Activated T-helper 1 cell treated with anti-CD3 and anti-CD28 coated beads, Interleukin-12 subunit alpha, Interleukin-12 subunit beta, Interleukin-2, Interleukin-4 antibody, amounts not matched to agents 30 ng/mL and 10 ng/mL and 1 ng/mL, durations not matched to agents 14 hours and 24 hours and 36 hours (primary cell): Measurements from ENCODE around the gene PRPF31. TPM values are rescaled to one million over a fixed set of nuclear protein-coding genes. Genes with fewer than 3 reads are reported as not detected.

Experiments used
- DNase-seq: peaks from one replicate; pipeline ENCODE4 v3.0.0; 2021; ENCODE audit warnings: low spot score
- H3K27ac Mint-ChIP-seq: one replicate; pipeline ENCODE4 v1.8.0; 2021; ENCODE audit warnings: mild to moderate bottlenecking, mixed read lengths
- H3K27me3 Mint-ChIP-seq: one replicate; pipeline ENCODE4 v1.8.0; 2022; ENCODE audit warnings: mild to moderate bottlenecking, moderate library complexity, mixed read lengths; ENCODE audit not compliant: insufficient read depth
- H3K36me3 Mint-ChIP-seq: one replicate; pipeline ENCODE4 v1.8.0; 2021; ENCODE audit warnings: low read depth, mixed read lengths
- H3K4me1 Mint-ChIP-seq: one replicate; pipeline ENCODE4 v1.8.0; 2021; ENCODE audit warnings: low read depth, mixed read lengths
- H3K4me3 Mint-ChIP-seq: one replicate; pipeline ENCODE4 v1.8.0; 2021; ENCODE audit warnings: mild to moderate bottlenecking, moderate library complexity, mixed read lengths
- H3K9me3 Mint-ChIP-seq: one replicate; pipeline ENCODE4 v1.8.0; 2021; ENCODE audit warnings: mixed read lengths
- intact Hi-C: fragments of 100-400 bp; cut with micrococcal nuclease; formaldehyde crosslinking; loops from one replicate; pipeline ENCODE4 v1.15.1; 2024
- total RNA-seq: library from RNA; stranded (reverse); gene quantifications from 2 replicates; pipeline ENCODE4 v1.2.3, GENCODE V29; 2022

Gene PRPF31
- total RNA-seq, 1 donor from 2014 or later = 110 TPM

DNA sequence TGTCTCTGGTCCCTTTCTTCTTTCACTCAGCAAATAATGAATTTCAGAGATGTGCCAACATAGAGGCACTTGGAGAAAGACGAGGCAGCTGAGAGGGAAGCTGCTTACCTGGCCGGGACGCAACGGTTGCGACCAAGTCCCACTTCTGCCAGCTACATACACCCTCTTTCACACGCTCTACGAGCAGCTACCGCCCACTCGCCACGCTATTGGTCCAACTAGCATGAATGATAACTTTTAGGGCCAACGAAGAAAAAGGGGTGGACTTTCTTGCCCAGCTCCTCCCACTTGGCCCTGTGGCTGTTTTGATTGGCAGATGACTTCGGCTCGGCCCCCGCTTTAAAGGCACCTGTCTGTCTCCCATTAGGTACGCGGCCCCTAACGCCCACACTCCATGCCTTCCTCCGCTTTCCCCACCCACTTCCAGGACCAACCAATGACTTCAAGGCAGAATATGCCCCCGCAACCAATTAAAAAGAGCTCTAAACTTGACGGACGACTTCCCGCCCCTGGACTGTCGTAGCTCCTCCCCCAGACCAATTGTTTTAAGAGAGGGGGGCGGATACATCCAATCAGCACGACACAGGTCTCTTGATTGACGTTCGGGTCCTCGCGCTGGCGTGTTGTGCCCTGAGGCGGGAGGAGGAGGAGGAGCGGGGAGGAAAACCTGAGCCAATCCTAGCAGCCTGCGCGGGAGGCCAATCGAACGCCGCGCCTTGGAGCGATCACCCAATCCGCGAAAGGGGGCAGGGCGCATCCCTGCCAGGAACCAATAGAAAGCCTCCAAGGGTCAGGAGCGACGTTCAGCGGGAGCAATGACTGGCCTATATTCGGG is 21.5 kb downstream of the PRPF31 start:
- Mint-ChIP-seq H3K27ac (peak overlapping the region; percentile 78), H3K9me3 (no peaks in the 10 kb centered on the region), H3K4me1 (peaks cover 40% of the 10 kb centered on the region), H3K36me3 (peaks cover 10% of the 10 kb centered on the region), H3K27me3 (no peaks in the 10 kb centered on the region), H3K4me3 (peak overlapping the region; percentile 88)
- peak; percentile 99 for DNase-seq
- intact Hi-C loops = loop anchor here (1.0 to 10.0 kb wide), 12 partner anchors 22 to 1518 kb away; partner anchors contain the start of genes LENG1, LENG8, LENG9 and MYADM

DNA sequence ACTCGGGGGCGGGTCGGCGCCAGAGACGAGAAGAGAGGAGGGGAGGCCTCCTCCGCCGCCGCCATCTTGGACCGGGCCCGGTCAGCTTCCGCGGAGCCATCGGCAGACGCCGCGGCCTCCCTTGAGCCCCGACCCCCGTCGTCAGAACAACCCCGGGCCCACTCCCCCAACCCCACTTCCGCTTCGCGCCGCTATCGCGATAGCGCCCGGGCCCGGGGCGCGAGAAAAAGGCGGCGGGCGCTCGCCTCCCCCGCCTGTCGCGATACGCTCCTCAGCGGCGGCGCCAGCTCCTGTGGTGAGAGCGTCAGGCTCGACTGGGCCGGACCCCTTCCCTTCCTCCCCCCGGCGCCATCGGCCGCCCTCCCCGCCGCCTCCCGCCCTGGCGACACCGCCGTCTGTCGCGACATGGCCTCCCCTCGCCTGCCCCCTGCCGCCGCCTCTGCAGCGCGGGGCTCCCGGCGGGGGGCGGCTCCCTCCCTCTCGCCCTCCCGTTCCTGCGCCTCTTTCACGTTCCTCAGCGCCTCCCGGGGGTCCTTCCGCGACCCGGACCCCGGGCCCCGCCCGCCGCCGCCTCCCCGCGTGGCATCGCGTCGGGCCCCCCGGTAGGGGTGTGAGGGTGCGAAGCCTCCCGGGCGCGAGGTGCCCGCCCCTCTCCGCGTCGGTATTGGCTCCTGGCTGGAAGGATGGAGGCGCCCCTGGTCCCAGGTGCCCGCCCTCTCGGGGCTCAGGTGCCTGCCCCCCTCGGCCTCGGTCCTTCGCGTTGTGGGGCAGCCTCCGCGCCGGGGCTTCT is 22.3 kb downstream of the PRPF31 start, which contains the start of gene CNOT3:
Gene CNOT3 (plus strand): TSS at position 64 of the 790 bp plus-strand sequence. CDS start 5,217 bp downstream, outside the sequence.
- peak within 1 kb of the TSS; percentile 92 for H3K27ac Mint-ChIP-seq
- intact Hi-C loops = loop anchor here (1.0 to 10.0 kb wide), 12 partner anchors 21 to 1517 kb away; partner anchors contain the start of genes LENG1, LENG8, LENG9 and MYADM
- no peaks in the 10 kb centered on the region for H3K27me3 Mint-ChIP-seq
- no peaks in the 10 kb centered on the region for H3K9me3 Mint-ChIP-seq
- no peak for DNase-seq
- peaks cover 14% of the 10 kb centered on the region for H3K36me3 Mint-ChIP-seq
- H3K4me1 Mint-ChIP-seq = peaks cover 42% of the 10 kb centered on the region
- peak within 1 kb of the TSS; percentile 93 for H3K4me3 Mint-ChIP-seq

DNA sequence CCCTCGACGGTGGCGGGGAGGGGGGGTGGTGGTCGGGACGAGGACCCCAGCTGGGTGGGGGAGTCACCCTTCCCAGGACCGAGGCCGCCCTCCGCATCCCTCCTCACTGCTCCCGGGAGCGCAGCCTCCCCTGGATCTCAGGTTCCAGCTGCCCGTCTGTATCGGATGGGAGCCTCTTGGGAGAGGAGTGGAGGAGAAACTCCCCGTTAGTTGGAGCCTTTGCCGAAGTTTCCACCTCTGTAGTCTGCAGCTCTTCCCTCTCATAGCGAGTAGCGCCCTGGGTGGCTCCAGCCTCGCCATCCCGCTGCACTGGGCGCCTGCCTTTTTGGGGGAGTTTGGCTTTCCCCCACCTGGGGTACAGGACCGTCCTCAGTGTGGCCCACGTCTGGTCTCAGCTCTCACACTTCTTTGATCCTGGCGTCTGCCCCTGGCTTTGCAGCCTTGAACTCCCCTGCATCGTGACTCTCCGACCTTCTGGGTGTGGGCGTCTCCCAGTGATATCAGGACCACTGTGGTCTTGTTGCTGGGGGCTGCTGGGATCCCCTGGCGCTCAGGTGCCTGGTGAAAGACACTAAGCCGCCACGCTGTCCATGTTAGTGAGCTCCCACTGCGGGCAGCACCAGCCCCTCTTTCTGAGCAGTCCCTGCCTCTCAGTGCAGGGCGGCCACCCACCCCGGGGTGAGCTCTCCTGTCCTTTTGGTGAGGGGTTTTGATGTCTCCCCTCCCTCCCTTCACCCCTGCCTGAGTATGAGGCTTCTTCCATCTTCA is 23.1 kb downstream of the PRPF31 start:
- Mint-ChIP-seq H3K27ac (peak overlapping the region; percentile 92), H3K4me1 (peaks cover 42% of the 10 kb centered on the region), H3K36me3 (peaks cover 20% of the 10 kb centered on the region), H3K9me3 (no peaks in the 10 kb centered on the region), H3K4me3 (peak overlapping the region; percentile 93), H3K27me3 (no peaks in the 10 kb centered on the region)
- intact Hi-C loops = loop anchor here (10.0 kb wide), 1 partner anchor 1516 kb away; the partner anchor contains the start of gene U2AF2
- no peak for DNase-seq

DNA sequence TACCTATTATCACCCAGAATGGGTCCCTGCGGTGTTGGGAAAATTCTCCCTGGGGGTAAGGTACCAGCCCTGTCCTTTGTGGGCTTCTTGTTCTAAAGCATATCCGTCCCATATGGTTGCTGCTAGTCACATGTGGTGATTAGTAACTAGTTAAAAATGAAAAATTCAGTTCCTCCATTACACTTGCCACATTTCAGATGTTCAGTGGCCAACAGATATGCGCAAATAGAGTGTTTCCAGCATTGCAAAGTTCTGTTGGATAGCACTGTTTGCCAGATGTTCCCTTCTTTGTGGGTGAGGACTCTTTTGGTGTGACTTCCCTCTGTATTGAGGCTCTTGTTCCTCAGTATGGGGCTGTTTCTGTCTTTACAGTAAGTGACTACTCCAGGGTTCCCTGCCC is 25.8 kb downstream of the PRPF31 start:
- Mint-ChIP-seq H3K27me3 (no peaks in the 10 kb centered on the region), H3K9me3 (no peaks in the 10 kb centered on the region), H3K4me3 (no peak overlapping the region), H3K4me1 (peaks cover 35% of the 10 kb centered on the region), H3K36me3 (peaks cover 36% of the 10 kb centered on the region), H3K27ac (no peak overlapping the region)
- no peak for DNase-seq
- intact Hi-C loops = no loop called here

DNA sequence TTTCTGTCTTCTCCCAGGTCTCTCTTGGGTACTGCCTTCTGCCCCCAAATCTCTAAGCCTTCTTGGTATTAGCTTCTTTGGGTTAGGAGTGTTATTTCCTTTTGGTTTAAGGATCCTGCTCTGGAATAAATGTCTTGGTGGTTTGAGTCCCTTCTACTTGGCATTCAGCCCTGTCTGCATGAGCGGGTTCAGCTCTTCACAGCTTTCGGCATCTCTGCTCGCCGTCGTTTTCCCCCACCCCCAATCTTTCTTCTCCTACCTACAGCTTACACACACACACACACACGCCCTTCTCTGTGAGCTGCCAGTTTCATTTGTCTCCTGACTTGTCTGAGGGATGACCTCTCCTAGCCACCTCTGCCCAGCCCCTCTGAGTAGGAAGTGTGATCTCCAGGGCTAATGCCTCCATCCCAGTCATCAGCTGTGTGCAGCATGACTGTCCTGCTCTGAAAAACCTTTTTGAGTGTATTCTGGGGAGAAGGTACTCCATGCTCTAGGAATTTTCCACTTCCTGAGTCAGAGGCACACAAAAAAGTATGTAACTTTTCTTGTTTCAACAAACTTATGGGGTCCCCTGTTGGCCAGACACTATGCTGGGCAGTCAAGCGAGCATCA is 26.7 kb downstream of the PRPF31 start:
- Mint-ChIP-seq H3K9me3 (no peaks in the 10 kb centered on the region), H3K27me3 (no peaks in the 10 kb centered on the region), H3K36me3 (peaks cover 45% of the 10 kb centered on the region), H3K4me3 (no peak overlapping the region), H3K27ac (peak overlapping the region; percentile 9), H3K4me1 (peaks cover 28% of the 10 kb centered on the region)
- intact Hi-C loops = no loop called here
- no peak for DNase-seq

DNA sequence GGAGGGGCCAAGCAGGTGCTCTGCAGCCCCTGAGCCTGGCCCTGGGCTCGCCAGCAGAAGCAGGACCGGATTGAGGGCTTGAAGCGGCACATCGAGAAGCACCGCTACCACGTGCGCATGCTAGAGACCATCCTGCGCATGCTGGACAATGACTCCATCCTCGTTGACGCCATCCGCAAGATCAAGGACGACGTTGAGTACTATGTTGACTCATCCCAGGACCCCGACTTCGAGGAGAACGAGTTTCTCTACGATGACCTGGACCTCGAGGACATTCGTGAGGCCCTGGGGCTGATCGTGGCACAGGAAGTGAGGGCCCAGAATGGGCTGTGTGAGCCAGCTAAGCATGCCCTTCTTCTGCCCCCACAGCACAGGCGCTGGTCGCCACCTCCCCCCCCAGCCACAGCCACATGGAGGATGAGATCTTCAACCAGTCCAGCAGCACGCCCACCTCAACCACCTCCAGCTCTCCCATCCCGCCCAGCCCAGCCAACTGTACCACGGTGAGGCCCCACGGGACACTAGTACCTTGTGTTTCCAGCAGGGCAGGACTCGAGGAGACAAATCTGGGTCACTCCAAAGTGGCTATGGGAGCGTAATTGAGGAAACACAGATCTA is 30.1 kb downstream of the PRPF31 start:
- no peak overlapping the region for H3K4me3 Mint-ChIP-seq
- H3K27me3 Mint-ChIP-seq = no peaks in the 10 kb centered on the region

DNA sequence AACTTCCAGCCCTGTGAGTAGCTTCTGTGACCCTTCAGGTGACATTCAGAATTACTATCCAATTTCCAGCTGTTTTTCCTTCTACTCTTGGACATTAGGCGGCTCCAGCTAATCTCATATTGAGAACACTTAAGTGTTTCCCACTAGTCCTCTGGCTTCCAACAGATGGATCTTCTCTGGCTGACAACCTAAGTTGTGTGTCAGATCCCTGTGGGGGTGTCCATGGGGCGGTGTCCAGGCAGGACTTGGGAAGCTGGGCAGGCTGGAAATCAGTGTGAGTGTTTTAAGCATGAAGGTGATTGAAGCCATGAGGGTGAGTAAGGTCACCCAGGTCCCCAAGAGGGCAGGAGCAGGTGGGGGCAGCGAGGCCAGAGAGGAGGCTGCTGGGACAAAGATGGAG is 32.1 kb downstream of the PRPF31 start:
- H3K27ac Mint-ChIP-seq = no peak overlapping the region

More for the DNA sequence above, 30.1 kb downstream of the PRPF31 start:
- H3K36me3 Mint-ChIP-seq = peaks cover 58% of the 10 kb centered on the region
- H3K4me1 Mint-ChIP-seq = peaks cover 11% of the 10 kb centered on the region
- no peak overlapping the region for H3K27ac Mint-ChIP-seq
- H3K9me3 Mint-ChIP-seq = no peaks in the 10 kb centered on the region
- intact Hi-C loops = no loop called here
- no peak for DNase-seq

DNA sequence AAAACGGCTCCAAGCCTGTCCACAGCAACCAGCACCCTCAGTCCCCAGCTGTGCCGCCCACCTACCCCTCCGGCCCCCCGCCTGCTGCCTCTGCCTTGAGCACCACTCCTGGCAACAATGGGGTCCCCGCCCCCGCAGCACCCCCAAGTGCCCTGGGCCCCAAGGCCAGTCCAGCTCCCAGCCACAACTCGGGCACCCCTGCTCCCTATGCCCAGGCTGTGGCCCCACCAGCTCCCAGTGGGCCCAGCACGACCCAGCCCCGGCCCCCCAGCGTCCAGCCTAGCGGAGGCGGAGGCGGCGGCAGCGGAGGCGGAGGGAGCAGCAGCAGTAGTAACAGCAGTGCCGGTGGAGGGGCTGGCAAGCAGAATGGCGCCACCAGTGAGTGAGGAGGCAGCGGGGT is 32.6 kb downstream of the PRPF31 start:
- no peak for DNase-seq
- no peaks in the 10 kb centered on the region for H3K27me3 Mint-ChIP-seq
- intact Hi-C loops = no loop called here
- H3K27ac Mint-ChIP-seq = no peak overlapping the region
- no peaks in the 10 kb centered on the region for H3K4me1 Mint-ChIP-seq
- no peak overlapping the region for H3K4me3 Mint-ChIP-seq
- H3K36me3 Mint-ChIP-seq = peaks cover 58% of the 10 kb centered on the region
- no peaks in the 10 kb centered on the region for H3K9me3 Mint-ChIP-seq

More for the DNA sequence above, 32.1 kb downstream of the PRPF31 start:
- no peaks in the 10 kb centered on the region for H3K4me1 Mint-ChIP-seq
- DNase-seq = no peak
- no peaks in the 10 kb centered on the region for H3K27me3 Mint-ChIP-seq
- H3K4me3 Mint-ChIP-seq = no peak overlapping the region
- intact Hi-C loops = no loop called here
- H3K9me3 Mint-ChIP-seq = no peaks in the 10 kb centered on the region
- H3K36me3 Mint-ChIP-seq = peaks cover 60% of the 10 kb centered on the region

DNA sequence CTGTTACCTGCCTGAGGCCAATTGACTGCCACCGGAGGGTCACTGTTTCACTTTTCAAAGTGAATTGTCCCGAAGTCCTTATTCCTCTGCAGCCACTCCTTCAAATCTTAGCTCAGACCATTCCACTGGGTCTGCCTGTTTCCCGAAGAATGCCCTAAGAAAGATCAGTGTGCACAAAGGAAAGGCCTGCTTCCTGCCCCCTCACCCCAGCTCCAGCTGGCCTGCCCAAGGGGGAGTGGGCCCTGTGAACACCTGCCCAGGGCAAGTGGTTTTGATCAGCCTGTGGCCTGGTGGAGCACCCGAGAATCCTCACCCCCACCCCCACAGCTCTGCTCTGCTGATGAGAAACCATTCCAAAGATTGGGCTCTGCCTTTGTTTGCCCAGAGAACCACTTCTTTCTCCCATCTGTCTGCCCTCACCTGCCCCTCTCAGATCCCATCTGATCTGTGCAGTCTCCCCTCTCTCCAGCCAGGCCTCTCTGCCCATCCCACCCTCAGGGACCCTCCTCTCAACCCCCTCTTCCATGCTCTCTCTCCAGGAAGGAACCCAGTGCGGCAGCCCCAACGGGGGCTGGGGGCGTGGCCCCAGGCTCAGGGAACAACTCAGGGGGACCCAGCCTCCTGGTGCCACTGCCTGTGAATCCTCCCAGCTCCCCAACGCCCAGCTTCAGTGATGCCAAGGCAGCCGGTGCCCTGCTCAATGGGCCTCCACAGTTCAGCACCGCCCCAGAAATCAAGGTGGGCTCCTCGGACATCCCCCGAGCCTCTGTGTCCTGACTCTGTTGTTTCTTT is 33.7 kb downstream of the PRPF31 start:
- Mint-ChIP-seq H3K36me3 (peaks cover 58% of the 10 kb centered on the region), H3K27ac (no peak overlapping the region), H3K4me1 (peaks cover 5% of the 10 kb centered on the region), H3K4me3 (no peak overlapping the region), H3K9me3 (no peaks in the 10 kb centered on the region), H3K27me3 (no peaks in the 10 kb centered on the region)
- no peak for DNase-seq
- intact Hi-C loops = no loop called here

DNA sequence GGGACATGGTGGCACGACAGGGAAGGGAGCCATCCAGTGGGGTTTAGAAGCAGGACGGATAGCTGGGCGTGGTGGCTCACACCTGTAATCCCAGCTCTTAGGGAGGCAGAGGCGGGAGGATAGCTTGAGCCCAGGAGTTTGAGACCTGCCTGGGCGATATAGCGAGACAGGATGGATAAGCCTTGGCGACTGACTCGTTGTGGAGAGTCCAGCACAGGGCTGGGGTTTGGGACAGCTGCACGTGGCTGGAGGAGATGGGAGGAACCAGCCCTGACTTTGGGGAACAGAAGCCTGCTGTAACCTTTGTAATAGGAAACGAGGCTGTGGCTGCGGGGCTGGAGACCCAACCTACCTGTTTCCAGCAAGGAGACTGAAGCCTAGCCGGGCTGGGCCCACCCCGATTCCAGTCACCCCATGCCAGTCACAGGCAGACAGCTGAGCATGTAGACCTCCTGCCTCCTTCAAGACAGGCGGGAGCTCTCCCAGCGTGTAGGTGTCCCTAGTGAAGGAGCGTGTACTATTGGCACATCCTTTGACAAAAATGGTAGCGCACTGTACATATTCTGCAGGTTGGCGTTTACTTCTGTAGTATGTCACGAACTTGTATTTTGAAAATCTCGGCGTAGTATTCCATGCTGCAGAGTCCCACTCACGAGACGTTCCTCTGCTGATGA is 35.9 kb downstream of the PRPF31 start:
- H3K27me3 Mint-ChIP-seq = no peaks in the 10 kb centered on the region
- H3K36me3 Mint-ChIP-seq = peaks cover 56% of the 10 kb centered on the region
- H3K4me1 Mint-ChIP-seq = peaks cover 15% of the 10 kb centered on the region
- no peak overlapping the region for H3K4me3 Mint-ChIP-seq
- intact Hi-C loops = no loop called here
- H3K9me3 Mint-ChIP-seq = no peaks in the 10 kb centered on the region
- H3K27ac Mint-ChIP-seq = peak overlapping the region; percentile 44
- DNase-seq = no peak

DNA sequence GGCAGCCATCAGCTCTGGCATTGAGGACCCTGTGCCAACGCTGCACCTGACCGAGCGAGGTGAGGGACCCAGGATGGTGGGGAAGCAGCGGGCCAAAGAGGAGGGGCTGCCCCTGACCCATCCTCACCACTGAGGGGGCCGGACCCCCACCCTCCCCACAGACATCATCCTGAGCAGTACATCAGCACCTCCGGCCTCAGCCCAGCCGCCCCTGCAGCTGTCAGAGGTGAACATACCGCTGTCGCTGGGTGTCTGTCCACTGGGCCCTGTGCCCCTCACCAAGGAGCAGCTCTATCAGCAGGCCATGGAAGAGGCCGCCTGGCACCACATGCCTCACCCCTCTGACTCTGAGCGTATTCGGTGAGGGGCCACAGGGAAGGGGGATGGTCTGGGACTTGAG is 36.7 kb downstream of the PRPF31 start:
- peaks cover 54% of the 10 kb centered on the region for H3K36me3 Mint-ChIP-seq
- no peaks in the 10 kb centered on the region for H3K9me3 Mint-ChIP-seq
- H3K4me3 Mint-ChIP-seq = no peak overlapping the region
- DNase-seq = no peak
- intact Hi-C loops = no loop called here
- no peak overlapping the region for H3K27ac Mint-ChIP-seq
- no peaks in the 10 kb centered on the region for H3K27me3 Mint-ChIP-seq
- H3K4me1 Mint-ChIP-seq = peaks cover 15% of the 10 kb centered on the region
